Left lung (tissue), 10 donors: ENCODE measurements around the gene CCDC178. TPM values are rescaled to one million over a fixed set of nuclear protein-coding genes. Genes with fewer than 3 reads are reported as not detected.

Experiments
- ATAC-seq: fragments of 200-7000 bp; cut with Tn5 transposase; one replicate; pipeline ENCODE4 v1.9.1; 2020; ENCODE audit warnings: moderate library complexity
- DNase-seq, 4 donors: peaks; one replicate each; pipeline ENCODE4 v3.0.0-alpha.2; 2013 to 2020
- H3K27ac ChIP-seq, 2 donors: fragments of 200-600 bp; sonication (generic) in 1 of 2; one replicate each; pipeline versions ENCODE4 v1.5.0 to v1.8.0; 2020 to 2021
- H3K27me3 ChIP-seq, 2 donors: fragments of 200-600 bp; sonication (generic) in 1 of 2; one replicate each; pipeline versions ENCODE4 v1.5.0 to v1.8.0; 2020 to 2021
- H3K36me3 ChIP-seq, 2 donors: fragments of 200-600 bp; sonication (generic) in 1 of 2; one replicate each; pipeline versions ENCODE4 v1.5.0 to v1.8.0; 2020 to 2021
- H3K4me1 ChIP-seq, 2 donors: fragments of 200-600 bp; one replicate each; pipeline ENCODE4 v1.8.0; 2021
- H3K4me3 ChIP-seq, 2 donors: fragments of 200-600 bp; sonication (generic) in 1 of 2; one replicate each; pipeline versions ENCODE4 v1.5.0 to v1.8.0; 2020 to 2021; ENCODE audit warnings: mild to moderate bottlenecking in 1 of 2
- H3K9me3 ChIP-seq, 2 donors: fragments of 200-600 bp; sonication (generic) in 1 of 2; one replicate each; pipeline versions ENCODE4 v1.5.0 to v1.8.0; 2020 to 2021
- intact Hi-C, 2 donors: fragments of 100-400 bp; cut with DNase I; formaldehyde crosslinking; loops; one replicate each; pipeline versions ENCODE4 v1.11.2 to v1.14.2; 2022
- polyA plus RNA-seq, 6 donors: library from polyadenylated mRNA; unstranded; fragments of 120-200 nt; gene quantifications; one replicate each; pipeline ENCODE4 v1.2.1, GENCODE V29; 2013; ENCODE audit not compliant: insufficient read length in 6 of 6
- total RNA-seq, 2 donors: library from RNA; stranded (reverse); fragmentation: NEBNext Ultra II Directional; extraction: Animal tissue kit (Norgen Biotek cat#: 25700); gene quantifications; one replicate each; pipeline ENCODE4 v1.2.1, GENCODE V29; 2021
- TF ChIP-seq, protein P1 (sequence below), 2 donors: fragments of 200-600 bp; sonication (generic) in 1 of 2; IDR thresholded peaks; one replicate each; pipeline versions ENCODE4 v1.5.0 to v1.8.0; 2021; ENCODE audit warnings: antibody characterized with exemption in 2 of 2
- donor health status: DM: no; HTN: yes; CAD: no.
- donor health status: DM: no; HTN: no; CAD: no.

Gene CCDC178
- total and polyA plus RNA-seq, 8 donors = 0.73 to 2.9 (median 2.2) TPM; not detected in 1

- Histone ChIP-seq H3K27ac (no peak overlapping the region), H3K27me3 (no peaks in the 10 kb centered on the region), H3K9me3 (no peaks in the 10 kb centered on the region), H3K36me3 (no peaks in the 10 kb centered on the region), H3K4me3 (no peak overlapping the region), H3K4me1 (no peaks in the 10 kb centered on the region)
- ATAC-seq (no peak), DNase-seq (peak in 2 of 4 donors; percentile 22 to 36)
- intact Hi-C loops = no loop called here
- TF ChIP-seq, protein P1, sequence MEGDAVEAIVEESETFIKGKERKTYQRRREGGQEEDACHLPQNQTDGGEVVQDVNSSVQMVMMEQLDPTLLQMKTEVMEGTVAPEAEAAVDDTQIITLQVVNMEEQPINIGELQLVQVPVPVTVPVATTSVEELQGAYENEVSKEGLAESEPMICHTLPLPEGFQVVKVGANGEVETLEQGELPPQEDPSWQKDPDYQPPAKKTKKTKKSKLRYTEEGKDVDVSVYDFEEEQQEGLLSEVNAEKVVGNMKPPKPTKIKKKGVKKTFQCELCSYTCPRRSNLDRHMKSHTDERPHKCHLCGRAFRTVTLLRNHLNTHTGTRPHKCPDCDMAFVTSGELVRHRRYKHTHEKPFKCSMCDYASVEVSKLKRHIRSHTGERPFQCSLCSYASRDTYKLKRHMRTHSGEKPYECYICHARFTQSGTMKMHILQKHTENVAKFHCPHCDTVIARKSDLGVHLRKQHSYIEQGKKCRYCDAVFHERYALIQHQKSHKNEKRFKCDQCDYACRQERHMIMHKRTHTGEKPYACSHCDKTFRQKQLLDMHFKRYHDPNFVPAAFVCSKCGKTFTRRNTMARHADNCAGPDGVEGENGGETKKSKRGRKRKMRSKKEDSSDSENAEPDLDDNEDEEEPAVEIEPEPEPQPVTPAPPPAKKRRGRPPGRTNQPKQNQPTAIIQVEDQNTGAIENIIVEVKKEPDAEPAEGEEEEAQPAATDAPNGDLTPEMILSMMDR (IDR thresholded peaks at IDR 0.05) = no peak
Measured at GRCh38 chr18:32983721-32984120, 456.8 kb downstream of the CCDC178 start.

- ATAC-seq (no peak), DNase-seq (no peak)
- TF ChIP-seq, protein P1 (IDR thresholded peaks at IDR 0.05) = no peak
- H3K4me3 ChIP-seq = no peak overlapping the region
- H3K27me3 ChIP-seq = no peaks in the 10 kb centered on the region
- H3K36me3 ChIP-seq = no peaks in the 10 kb centered on the region
- intact Hi-C loops = no loop called here
- H3K27ac ChIP-seq = no peak overlapping the region
- H3K9me3 ChIP-seq = no peaks in the 10 kb centered on the region
- no peaks in the 10 kb centered on the region for H3K4me1 ChIP-seq
Measured at GRCh38 chr18:32980896-32981295, 459.6 kb downstream of the CCDC178 start.

- Histone ChIP-seq H3K9me3 (no peaks in the 10 kb centered on the region), H3K27ac (no peak overlapping the region), H3K4me3 (no peak overlapping the region), H3K27me3 (no peaks in the 10 kb centered on the region), H3K4me1 (no peaks in the 10 kb centered on the region), H3K36me3 (no peaks in the 10 kb centered on the region)
- intact Hi-C loops = no loop called here
- DNase-seq (no peak), ATAC-seq (no peak)
- TF ChIP-seq, protein P1 (IDR thresholded peaks at IDR 0.05) = no peak
Measured at GRCh38 chr18:32975501-32975900, 465.0 kb downstream of the CCDC178 start.

DNA sequence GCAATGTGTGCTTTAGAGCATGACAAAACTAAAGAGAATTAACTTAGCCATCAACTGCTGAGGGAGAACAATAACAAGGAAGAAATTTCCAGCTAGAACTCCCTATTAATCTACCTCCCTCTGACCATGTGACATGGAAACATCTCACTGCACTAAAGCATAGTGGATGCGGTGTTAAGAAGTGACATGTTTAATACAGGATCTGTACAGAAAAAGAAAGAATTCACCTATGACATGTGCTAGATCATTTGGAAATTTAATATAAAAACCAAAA, 465.4 kb downstream of the CCDC178 start:
- no peak overlapping the region for H3K4me3 ChIP-seq
- intact Hi-C loops = no loop called here
- TF ChIP-seq, protein P1 (IDR thresholded peaks at IDR 0.05) = no peak
- H3K27me3 ChIP-seq = no peaks in the 10 kb centered on the region
- no peaks in the 10 kb centered on the region for H3K4me1 ChIP-seq
- ATAC-seq (no peak), DNase-seq (no peak)
- no peaks in the 10 kb centered on the region for H3K9me3 ChIP-seq
- H3K27ac ChIP-seq = no peak overlapping the region
- H3K36me3 ChIP-seq = no peaks in the 10 kb centered on the region

DNA sequence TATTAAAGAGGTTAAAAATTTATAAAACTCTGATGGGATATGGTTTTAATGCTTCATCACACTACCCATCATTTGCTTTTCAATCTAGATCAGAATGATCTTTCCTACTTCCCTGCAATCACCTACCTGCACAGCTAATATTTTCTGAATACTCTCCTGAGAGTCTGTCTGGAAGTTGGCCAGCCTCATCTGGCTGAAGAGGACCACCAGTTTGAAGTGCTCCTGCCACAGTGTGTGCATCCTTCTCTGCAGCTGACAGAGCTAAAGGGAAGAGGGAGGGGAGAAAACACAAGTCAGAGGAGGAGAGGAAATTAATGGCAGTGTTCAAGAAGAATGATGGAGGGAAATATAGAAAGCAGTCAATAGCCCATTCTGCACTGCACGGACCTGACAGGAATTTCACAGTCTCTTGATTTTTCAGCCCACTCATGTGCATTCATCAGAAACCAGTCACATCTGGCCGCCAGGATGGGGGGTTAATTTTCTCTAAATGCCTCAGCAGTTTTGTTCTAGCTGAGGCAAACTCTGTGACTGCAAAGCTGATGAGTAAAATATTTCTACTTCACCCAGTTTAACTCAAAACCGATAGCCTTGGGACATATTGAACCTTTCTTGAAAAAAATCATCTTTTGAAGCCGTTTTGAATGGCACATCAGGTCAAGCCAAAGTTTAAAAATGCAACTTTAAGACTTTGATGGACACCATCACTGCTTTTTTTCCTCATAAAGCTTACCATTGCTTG, 465.9 kb downstream of the CCDC178 start:
- DNase-seq = no peak
- Histone ChIP-seq H3K4me1 (no peaks in the 10 kb centered on the region), H3K9me3 (no peaks in the 10 kb centered on the region), H3K27me3 (no peaks in the 10 kb centered on the region), H3K36me3 (no peaks in the 10 kb centered on the region), H3K4me3 (no peak overlapping the region), H3K27ac (no peak overlapping the region)
- no peak for ATAC-seq
- TF ChIP-seq, protein P1 (IDR thresholded peaks at IDR 0.05) = no peak
- intact Hi-C loops = no loop called here
